CD4-positive, alpha-beta T cell treated with Interleukin-4 for 1 hour (primary cell): ENCODE data around the gene MUC6.

Source experiments
- DNase-seq, 2 donors: peaks; one replicate each; pipeline ENCODE4 v3.0.0-alpha.2; 2020 to 2022

MUC6 gene

GRCh38 chr11:1035577-1036283 lies 788 bp downstream of the MUC6 start:
- DNase-seq = no peak

GRCh38 chr11:1034456-1035295 lies 1.8 kb downstream of the MUC6 start:
- no peak for DNase-seq

- DNase-seq = no peak
Measured at GRCh38 chr11:1034001-1034400, 2.5 kb downstream of the MUC6 start.

- DNase-seq = no peak
Measured at GRCh38 chr11:1033016-1033798, 3.3 kb downstream of the MUC6 start.

GRCh38 chr11:1032310-1032891 lies 4.1 kb downstream of the MUC6 start:
- no peak for DNase-seq

GRCh38 chr11:1031121-1031899 lies 5.2 kb downstream of the MUC6 start:
- no peak for DNase-seq

GRCh38 chr11:1030556-1030955 lies 6.0 kb downstream of the MUC6 start:
- DNase-seq = no peak

- DNase-seq = no peak
Measured at GRCh38 chr11:1030086-1030485, 6.4 kb downstream of the MUC6 start.

GRCh38 chr11:1029654-1030053 lies 6.9 kb downstream of the MUC6 start:
- no peak for DNase-seq

GRCh38 chr11:1029051-1029450 lies 7.5 kb downstream of the MUC6 start:
- no peak for DNase-seq

GRCh38 chr11:1028616-1029015 lies 7.9 kb downstream of the MUC6 start:
- no peak for DNase-seq

- no peak for DNase-seq
Measured at GRCh38 chr11:1028291-1028540, 8.3 kb downstream of the MUC6 start.

- no peak for DNase-seq
Measured at GRCh38 chr11:1027483-1028290, 8.8 kb downstream of the MUC6 start.

GRCh38 chr11:1026641-1027482 lies 9.7 kb downstream of the MUC6 start:
- DNase-seq = no peak

GRCh38 chr11:1026163-1026450 lies 10.4 kb downstream of the MUC6 start:
- no peak for DNase-seq

- no peak for DNase-seq
Measured at GRCh38 chr11:1025410-1026162, 10.9 kb downstream of the MUC6 start.

- DNase-seq = no peak
Measured at GRCh38 chr11:1024597-1025409, 11.7 kb downstream of the MUC6 start.

- DNase-seq = no peak
Measured at GRCh38 chr11:1023811-1024596, 12.5 kb downstream of the MUC6 start.
